GM13977 (cell line): Measurements from ENCODE around the gene LBH.

Experiments used
- DNase-seq: peaks from one replicate; pipeline ENCODE4 v3.0.0; 2012; ENCODE audit warnings: low spot score
- in situ Hi-C: fragments of 300-500 bp; cut with MboI; formaldehyde crosslinking; loops from one replicate; pipeline ENCODE4 v1.12.0; 2022; ENCODE audit warnings: low sequenced_read_pairs, low pct_unique_long_range_greater_than_20kb, mixed read lengths, inconsistent platforms; ENCODE audit not compliant: unreplicated experiment
- TF ChIP-seq, protein P1 (sequence below): IDR thresholded peaks from 2 replicates; pipeline ENCODE4 v1.5.1; 2012; ENCODE audit warnings: mild to moderate bottlenecking, control low read depth; ENCODE audit not compliant: insufficient read depth; ENCODE audit errors: extremely low read depth, missing control alignments

LBH gene

DNA sequence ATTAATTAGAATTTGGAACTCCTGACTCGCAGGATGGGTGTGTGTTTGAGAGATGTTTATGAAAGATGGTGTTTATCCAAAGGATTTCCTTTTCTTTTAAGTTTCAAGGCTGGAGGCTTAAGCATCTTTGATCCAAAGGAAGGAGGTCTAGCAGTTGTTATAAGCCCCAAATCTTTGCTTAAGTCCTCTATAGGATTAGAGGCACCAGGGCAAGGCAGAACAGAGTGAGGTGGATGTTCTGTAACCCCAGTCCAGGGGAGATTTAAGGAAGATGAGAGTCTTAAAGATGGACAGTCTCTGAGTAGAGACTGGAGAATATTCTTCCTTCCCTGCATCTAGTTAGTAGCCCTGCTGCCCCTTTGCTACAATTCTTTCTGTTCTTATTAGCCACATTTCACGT lies 17.5 kb downstream of the LBH start:
- DNase-seq: no peak
- in situ Hi-C loops: no loop called here
- TF ChIP-seq, protein P1, sequence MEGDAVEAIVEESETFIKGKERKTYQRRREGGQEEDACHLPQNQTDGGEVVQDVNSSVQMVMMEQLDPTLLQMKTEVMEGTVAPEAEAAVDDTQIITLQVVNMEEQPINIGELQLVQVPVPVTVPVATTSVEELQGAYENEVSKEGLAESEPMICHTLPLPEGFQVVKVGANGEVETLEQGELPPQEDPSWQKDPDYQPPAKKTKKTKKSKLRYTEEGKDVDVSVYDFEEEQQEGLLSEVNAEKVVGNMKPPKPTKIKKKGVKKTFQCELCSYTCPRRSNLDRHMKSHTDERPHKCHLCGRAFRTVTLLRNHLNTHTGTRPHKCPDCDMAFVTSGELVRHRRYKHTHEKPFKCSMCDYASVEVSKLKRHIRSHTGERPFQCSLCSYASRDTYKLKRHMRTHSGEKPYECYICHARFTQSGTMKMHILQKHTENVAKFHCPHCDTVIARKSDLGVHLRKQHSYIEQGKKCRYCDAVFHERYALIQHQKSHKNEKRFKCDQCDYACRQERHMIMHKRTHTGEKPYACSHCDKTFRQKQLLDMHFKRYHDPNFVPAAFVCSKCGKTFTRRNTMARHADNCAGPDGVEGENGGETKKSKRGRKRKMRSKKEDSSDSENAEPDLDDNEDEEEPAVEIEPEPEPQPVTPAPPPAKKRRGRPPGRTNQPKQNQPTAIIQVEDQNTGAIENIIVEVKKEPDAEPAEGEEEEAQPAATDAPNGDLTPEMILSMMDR: no peak

DNA sequence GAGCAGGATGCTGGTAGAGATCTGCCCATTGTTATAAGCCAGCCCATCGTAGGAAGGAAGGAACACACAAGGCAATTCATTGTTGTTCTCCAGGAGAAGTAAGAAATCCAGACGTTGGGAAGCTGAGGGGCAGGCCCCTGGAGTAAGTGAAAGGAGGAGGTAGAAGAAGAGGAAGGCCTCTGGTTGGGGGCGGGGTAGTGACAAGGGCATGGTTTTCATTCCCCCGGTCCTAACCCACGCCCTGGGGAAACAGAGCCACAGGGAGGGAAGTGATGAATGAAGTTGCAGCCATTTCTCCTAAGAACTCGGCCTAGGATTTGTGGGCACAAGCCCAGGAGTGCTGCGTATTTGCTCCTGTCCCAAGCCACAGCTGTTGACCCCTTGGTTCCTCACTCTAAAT lies 18.0 kb downstream of the LBH start:
- TF ChIP-seq, protein P1: no peak
- no peak for DNase-seq
- in situ Hi-C loops: no loop called here

DNA sequence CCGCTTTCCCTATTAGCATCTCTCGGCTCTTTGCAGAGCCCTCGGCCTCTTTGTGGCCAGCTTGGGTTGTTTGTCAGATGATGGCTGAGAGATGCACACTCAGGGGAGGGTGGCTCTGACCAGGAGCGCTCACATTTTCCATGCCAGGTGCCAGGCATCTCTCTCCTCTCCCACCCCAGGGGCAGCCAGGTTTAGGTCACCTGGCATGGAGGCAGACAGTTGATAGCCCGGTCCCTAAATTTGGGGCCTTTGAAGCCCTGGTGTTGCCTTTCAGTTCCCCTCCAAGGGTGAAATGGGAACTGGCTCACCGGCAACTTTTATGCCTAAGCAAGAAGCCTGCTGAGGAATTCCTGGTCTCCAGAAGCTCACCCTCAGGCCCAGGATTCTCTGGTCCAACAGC lies 19.1 kb downstream of the LBH start:
- in situ Hi-C loops: no loop called here
- TF ChIP-seq, protein P1: no peak
- no peak for DNase-seq

DNA sequence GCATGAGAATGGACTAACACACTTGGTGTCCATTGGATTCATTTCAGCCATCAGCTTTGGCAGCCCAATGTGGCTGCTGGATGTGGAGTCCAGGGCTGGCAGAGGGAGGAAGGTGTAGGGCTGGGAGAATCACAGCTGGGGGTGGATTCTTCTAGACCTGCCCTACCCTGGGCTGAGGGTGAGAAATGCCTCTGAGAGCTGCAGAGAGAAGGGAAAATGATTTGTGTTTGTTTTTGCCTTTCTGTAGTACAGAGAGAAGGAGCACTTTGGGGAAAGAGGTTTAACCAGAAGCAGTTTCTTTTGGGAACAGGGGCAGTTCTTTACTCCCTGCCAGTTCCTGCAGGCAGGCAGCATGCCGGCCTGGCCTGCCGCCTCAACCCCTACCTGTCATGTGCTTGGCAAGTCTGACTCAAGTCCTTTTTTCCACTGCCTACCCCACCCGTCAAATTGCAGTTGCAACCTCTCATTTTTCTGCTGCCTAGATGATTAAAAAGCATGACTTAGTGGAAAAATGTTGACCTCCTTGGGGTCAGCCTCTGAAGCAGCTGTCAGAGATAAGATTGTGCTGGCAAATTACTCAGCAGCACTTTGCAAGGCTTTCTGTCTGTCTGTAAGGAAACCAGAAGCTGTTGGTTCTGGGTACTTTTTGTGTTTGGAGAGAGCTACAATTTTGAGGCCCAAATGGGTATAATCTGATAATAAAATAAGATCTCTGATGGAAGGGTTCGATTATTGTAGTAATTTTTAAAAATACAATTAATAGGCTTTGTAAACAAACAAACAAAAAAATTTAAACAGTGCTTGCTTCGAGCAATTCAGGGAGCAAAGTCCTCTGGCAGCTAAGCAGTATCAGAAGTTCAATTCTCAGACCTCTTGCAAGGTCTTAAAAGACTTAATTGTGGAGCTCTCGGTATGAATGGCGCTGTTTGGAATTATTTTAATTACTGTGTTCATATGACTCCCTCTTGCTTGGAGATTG lies 21.7 kb downstream of the LBH start:
- DNase-seq: no peak
- in situ Hi-C loops: no loop called here
- TF ChIP-seq, protein P1: no peak

DNA sequence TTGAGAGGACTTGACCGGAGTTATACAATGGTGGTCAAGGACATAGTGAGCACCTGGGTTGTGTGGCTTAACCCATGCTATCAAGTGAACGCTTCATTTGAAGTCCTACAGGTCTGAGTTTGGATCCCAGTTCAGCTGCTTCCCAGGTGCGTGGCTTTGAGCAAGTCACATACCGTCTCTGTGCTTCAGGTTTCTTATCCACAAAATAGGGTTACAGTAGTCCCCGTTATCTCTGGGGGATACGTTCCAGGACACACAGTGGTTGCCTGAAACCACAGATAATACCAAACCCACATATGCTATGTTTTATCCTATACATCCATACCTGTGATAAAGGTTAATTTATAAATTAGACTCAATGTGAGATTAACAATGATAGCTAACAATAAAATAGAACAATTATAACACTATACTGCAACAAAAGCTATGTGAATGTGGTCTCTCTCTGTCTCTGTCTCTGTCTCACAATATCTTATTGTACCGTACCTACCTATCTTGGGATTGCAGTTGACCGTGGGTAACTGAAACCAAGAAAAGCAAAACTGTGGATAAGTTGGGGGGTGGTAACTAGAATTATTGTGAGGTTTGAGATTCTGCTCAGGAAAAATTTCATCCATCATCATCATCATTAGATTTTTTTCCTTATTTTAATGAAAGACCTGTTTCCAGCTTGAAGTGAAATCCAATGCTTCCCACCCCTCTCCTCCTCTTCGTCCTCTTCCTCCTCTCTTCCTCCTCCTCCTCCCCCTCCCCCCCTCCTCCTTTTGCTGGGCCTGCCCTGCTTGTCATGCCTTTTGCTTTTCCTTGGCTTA lies 22.7 kb downstream of the LBH start:
- TF ChIP-seq, protein P1: no peak
- in situ Hi-C loops: no loop called here
- DNase-seq: no peak

DNA sequence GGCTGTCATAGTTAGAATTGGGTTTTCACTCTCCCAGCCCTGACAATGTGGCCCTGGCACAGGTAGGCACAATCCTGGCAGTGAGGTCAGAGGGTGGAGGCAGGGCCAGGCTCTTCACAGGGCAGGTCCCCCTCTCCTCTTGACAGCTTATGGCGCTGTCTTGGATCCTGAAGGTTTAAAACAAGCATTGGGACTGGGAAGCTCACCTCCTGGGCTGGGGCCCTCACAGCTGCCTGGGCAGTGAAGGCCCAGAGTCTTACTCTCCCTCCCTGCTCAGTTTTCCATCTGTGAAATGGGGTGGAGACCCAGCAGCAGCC lies 23.3 kb downstream of the LBH start:
- TF ChIP-seq, protein P1: no peak
- no peak for DNase-seq
- in situ Hi-C loops: no loop called here
